HepG2 (cell line): ENCODE data around the gene KCTD21. TPM values are rescaled to one million over a fixed set of nuclear protein-coding genes. Genes with fewer than 3 reads are reported as not detected.

ENCODE experiments used
- ATAC-seq: fragments of 200-7000 bp; cut with Tn5 transposase; 3 replicates; pipeline ENCODE4 v1.9.1; 2020; ENCODE audit warnings: mild to moderate bottlenecking, moderate library complexity
- BruUV-seq: library from RNA; stranded (reverse); fragments of 400-500 nt; replicated peaks from 2 replicates; lab custom pipeline; 2021; lab: Mats Ljungman, UMichigan
- CTCF ChIA-PET: fragments of 300-600 bp; formaldehyde crosslinking; extraction: SDS; loops from one replicate; lab custom pipeline; 2021; ENCODE audit warnings: low total read pairs, inconsistent platforms, low intra/inter-chr PET ratio; lab: Yijun Ruan, JAX
- POLR2A ChIA-PET: fragments of 350-600 bp; sonication (Branson Sonifier 250); formaldehyde crosslinking; loops from one replicate; lab custom pipeline; 2020; ENCODE audit warnings: antibody characterized with exemption, inconsistent platforms; lab: Yijun Ruan, JAX
- DNase-seq: peaks from one replicate; pipeline ENCODE4 v3.0.0-alpha.2; 2015; ENCODE audit warnings: low spot score
- FAIRE-seq: peaks from 3 replicates; lab custom pipeline; 2011; peaks lifted over from hg19 to GRCh38; lab: Jason Lieb, UNC
- H2AFZ ChIP-seq: one replicate; pipeline ENCODE4 v1.6.1; 2011; ENCODE audit warnings: low read length, inconsistent platforms
- H3K27ac ChIP-seq: fragments of 300-600 bp; 3 replicates; pipeline ENCODE4 v1.8.0; 2011; ENCODE audit warnings: mixed run types, mild to moderate bottlenecking, mixed read lengths, low read length, inconsistent platforms; ENCODE audit not compliant: insufficient read depth; ENCODE audit errors: extremely low read length
- H3K27me3 ChIP-seq, 2 experiments: fragments of 200-600 bp in 1 of 2; 2 replicates in 1 of 2; 3 replicates in 1 of 2; pipeline versions ENCODE4 v1.6.0 to v1.8.0; 2011; ENCODE audit warnings: low read length in 2 of 2, mild to moderate bottlenecking in 2 of 2, moderate library complexity in 2 of 2, inconsistent platforms in 1 of 2; ENCODE audit not compliant: insufficient read depth in 2 of 2, control insufficient read depth in 1 of 2
- H3K36me3 ChIP-seq, 2 experiments: fragments of 200-600 bp in 1 of 2; replicated peaks in 1 of 2; 2 replicates in 1 of 2; 3 replicates in 1 of 2; pipeline versions ENCODE4 v1.5.1 to v1.8.0; 2011; ENCODE audit warnings: low read length in 2 of 2, inconsistent platforms in 1 of 2; ENCODE audit not compliant: insufficient read depth in 2 of 2, control insufficient read depth in 1 of 2
- H3K4me1 ChIP-seq: 2 replicates; pipeline ENCODE4 v1.5.1; 2012; ENCODE audit warnings: low read length, inconsistent platforms; ENCODE audit not compliant: insufficient read depth
- H3K4me2 ChIP-seq: 2 replicates; pipeline ENCODE4 v1.6.0; 2011; ENCODE audit warnings: low read depth, low read length, inconsistent platforms
- H3K4me3 ChIP-seq, 3 experiments: fragments of 200-600 bp in 1 of 3; sonication (generic), shearing (Covaris generic) in 1 of 3; replicated peaks in 1 of 3; 2 replicates each; pipeline ENCODE4 v1.5.1; 2011 to 2016; ENCODE audit warnings: low read length in 3 of 3, inconsistent platforms in 2 of 3, low read depth in 2 of 3, mild to moderate bottlenecking in 2 of 3, control low read depth in 1 of 3, mixed read lengths in 1 of 3; ENCODE audit not compliant: insufficient read depth in 1 of 3
- H3K79me2 ChIP-seq: one replicate; pipeline ENCODE4 v1.6.1; 2011; ENCODE audit warnings: low read length, inconsistent platforms; ENCODE audit not compliant: insufficient read depth
- H3K9ac ChIP-seq: 2 replicates; pipeline ENCODE4 v1.6.0; 2011; ENCODE audit warnings: mild to moderate bottlenecking, low read depth, low read length, inconsistent platforms; ENCODE audit not compliant: insufficient read depth
- H3K9me3 ChIP-seq: 2 replicates; pipeline ENCODE4 v1.5.1; 2012; ENCODE audit warnings: mild to moderate bottlenecking, low read length
- H4K20me1 ChIP-seq: 2 replicates; pipeline ENCODE4 v1.6.0; 2011; ENCODE audit warnings: inconsistent platforms, mild to moderate bottlenecking, low read length, moderate library complexity; ENCODE audit not compliant: insufficient read depth
- ASH2L ChIP-seq: fragments of 300-600, 200-600 bp; sonication (generic); IDR thresholded peaks from 2 replicates; pipeline ENCODE4 v1.7.0; 2017; ENCODE audit warnings: low read depth, mild to moderate bottlenecking, moderate library complexity, mixed read lengths, low read length; ENCODE audit not compliant: insufficient read length
- HOXA7 ChIP-seq: sonication (generic); formaldehyde crosslinking; IDR thresholded peaks from 2 replicates; pipeline ENCODE4 v1.8.1; 2022; ENCODE audit warnings: mild to moderate bottlenecking, missing genetic modification reagents, moderate library complexity
- MIER2 ChIP-seq: IDR thresholded peaks from 2 replicates; pipeline ENCODE4 v1.6.1; 2016; ENCODE audit warnings: missing biosample characterization, missing genetic modification reagents
- RBFOX2 ChIP-seq: fragments of 200-400 bp; formaldehyde crosslinking; IDR thresholded peaks from 2 replicates; pipeline ENCODE4 v1.6.1; 2017; ENCODE audit warnings: low read depth, mild to moderate bottlenecking, low read length
- TBX2 ChIP-seq: sonication (generic); formaldehyde crosslinking; IDR thresholded peaks from 2 replicates; pipeline ENCODE4 v1.5.0; 2020; ENCODE audit warnings: missing genetic modification reagents, mild to moderate bottlenecking, borderline replicate concordance
- TBX3 ChIP-seq: fragments of 450-650 bp; IDR thresholded peaks from 2 replicates; pipeline ENCODE4 v1.6.1; 2017; ENCODE audit warnings: antibody characterized with exemption, mild to moderate bottlenecking, inconsistent platforms, borderline replicate concordance
- ZC3H13 ChIP-seq: sonication (generic); formaldehyde crosslinking; IDR thresholded peaks from 2 replicates; pipeline ENCODE4 v1.8.1; 2023; ENCODE audit warnings: mild to moderate bottlenecking, missing genetic modification reagents, moderate library complexity
- ZNF138 ChIP-seq: sonication (generic); formaldehyde crosslinking; IDR thresholded peaks from 2 replicates; pipeline ENCODE4 v1.5.0; 2020; ENCODE audit warnings: mild to moderate bottlenecking, low read depth, missing genetic modification reagents
- WGBS: methylation state at CpG from one replicate; pipeline ENCODE4 v1.1.6; 2017; ENCODE audit warnings: low lambda C conversion rate; 5-methylcytosine and 5-hydroxymethylcytosine counted together
- in situ Hi-C: cut with HindIII; loops from 2 replicates; pipeline ENCODE4 v1.10.0; 2017; ENCODE audit warnings: low pct_unique_long_range_greater_than_20kb; ENCODE audit not compliant: extremely low pct_ligation_motif_present
- intact Hi-C: fragments of 100-400 bp; cut with micrococcal nuclease; formaldehyde crosslinking; loops from one replicate; pipeline ENCODE4 v1.10.0; 2022; ENCODE audit not compliant: unreplicated experiment
- polyA plus RNA-seq, 8 experiments: library from polyadenylated mRNA; depleted of rRNA in 3 of 8; stranded (reverse) in 7 of 8; unstranded in 1 of 8; fragments of >200 nt; fragmentation: Illumina TruSeq in 4 of 8; extraction: Trizol in 4 of 8; gene quantifications; 2 replicates each; pipeline versions ENCODE4 v1.2.1 to v1.2.3, GENCODE V29; 2011 to 2016; ENCODE audit warnings: low read depth in 4 of 8, missing spikeins in 1 of 8, mixed read lengths in 1 of 8; ENCODE audit not compliant: insufficient read depth in 1 of 8
- total RNA-seq, 5 experiments: library from RNA; depleted of rRNA; stranded (reverse); fragments of >200 nt; fragmentation: Illumina TruSeq; extraction: Trizol; gene quantifications; 2 replicates each; pipeline ENCODE4 v1.2.3, GENCODE V29; 2016; ENCODE audit warnings: low read depth in 1 of 5
- TF ChIP-seq, protein P1 (sequence below): sonication (generic); formaldehyde crosslinking; IDR thresholded peaks from 2 replicates; pipeline ENCODE4 v1.4.0; 2020; ENCODE audit warnings: mild to moderate bottlenecking, missing genetic modification reagents

Gene KCTD21
- total and polyA plus RNA-seq, 2 of the 13 experiments (the other 11 are each of a cell fraction or from before 2014, with no cell fraction given): 3.1 to 13.5 TPM

DNA sequence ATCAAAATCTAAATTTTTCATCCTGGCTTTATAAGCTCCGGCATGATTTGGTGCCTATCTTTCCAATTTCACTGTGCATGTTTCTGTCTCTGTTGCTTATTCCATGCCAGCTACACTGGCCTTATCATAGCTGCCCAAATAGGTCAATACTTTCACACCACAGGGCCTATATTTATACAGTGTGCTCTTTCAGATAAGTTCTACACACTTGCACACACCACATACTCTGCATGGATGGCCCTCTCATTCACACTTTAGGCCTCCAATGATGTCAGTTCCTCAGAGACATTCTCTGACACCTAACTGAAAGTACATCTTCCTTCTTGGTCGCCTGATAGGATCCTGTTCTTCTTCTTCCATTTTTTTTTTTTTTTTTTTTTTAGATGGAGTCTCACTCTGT is 56.0 kb downstream of the KCTD21 start:
- H3K9ac ChIP-seq: no peak overlapping the region
- H3K36me3 ChIP-seq: peaks cover 0 to 9% of the 10 kb centered on the region in 2 experiments; a peak in 2 of 5 replicates
- peaks cover 9% of the 10 kb centered on the region for H3K79me2 ChIP-seq
- ATAC-seq: peak; percentile 46
- POLR2A ChIA-PET: interaction anchor here (1.3 kb wide), 2 partner anchors 10 to 138 kb away, joined by 3 to 4 read pairs; partner anchors contain the start of gene INTS4
- peaks cover 18% of the 10 kb centered on the region for H3K4me1 ChIP-seq
- TF ChIP-seq ASH2L (no peak), MIER2 (no peak)
- TF ChIP-seq, all 625 proteins: peak for 0
- 97% methylated on average over 2 of the region's 2 CpGs for WGBS
- no peak overlapping the region for H3K27ac ChIP-seq
- no TSS peak for BruUV-seq
- H3K4me3 ChIP-seq: no peak overlapping the region
- H4K20me1 ChIP-seq: no peaks in the 10 kb centered on the region
- no peak for FAIRE-seq
- no peak overlapping the region for H2AFZ ChIP-seq
- DNase-seq: no peak
- no peak overlapping the region for H3K4me2 ChIP-seq
- no peaks in the 10 kb centered on the region for H3K9me3 ChIP-seq
- in situ Hi-C loops: no loop called here
- no peaks in the 10 kb centered on the region for H3K27me3 ChIP-seq
- CTCF ChIA-PET: no interaction called here
- intact Hi-C loops: no loop called here

DNA sequence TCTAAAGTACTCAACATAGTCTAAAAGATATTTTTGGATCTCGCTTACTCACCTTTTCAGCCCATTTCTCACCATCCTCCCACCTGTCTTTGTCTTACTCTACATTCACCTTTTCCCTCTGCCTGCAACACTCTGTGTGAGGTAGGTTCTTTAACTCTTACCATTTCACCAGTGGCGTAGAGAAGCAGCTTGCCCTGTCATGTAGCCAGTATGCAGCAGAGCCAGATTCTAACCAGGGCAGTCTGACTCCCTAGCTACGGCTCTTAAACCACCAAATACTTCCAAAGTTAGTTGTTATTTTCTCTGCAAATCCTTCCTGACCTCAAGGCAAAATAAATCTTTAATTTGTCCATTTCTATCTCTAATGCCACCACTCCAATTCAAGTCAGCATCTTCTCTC is 56.5 kb downstream of the KCTD21 start:
- no peak overlapping the region for H3K9ac ChIP-seq
- H3K4me1 ChIP-seq: peaks cover 15% of the 10 kb centered on the region
- no peaks in the 10 kb centered on the region for H3K27me3 ChIP-seq
- H3K9me3 ChIP-seq: no peaks in the 10 kb centered on the region
- CTCF ChIA-PET: no interaction called here
- DNase-seq (no peak), FAIRE-seq (no peak), ATAC-seq (no peak)
- H3K4me2 ChIP-seq: no peak overlapping the region
- no peak overlapping the region for H3K4me3 ChIP-seq
- POLR2A ChIA-PET: interaction anchor here (1.3 kb wide), 3 partner anchors 8 to 137 kb away, joined by 3 to 7 read pairs (median 4); partner anchors contain the start of genes ALG8 and INTS4
- H3K36me3 ChIP-seq: peaks cover 0 to 9% of the 10 kb centered on the region in 2 experiments; a peak in 2 of 5 replicates
- TF ChIP-seq TBX2 (no peak), ZNF138 (CRISPR knock-in tag) (no peak), ZC3H13 (CRISPR knock-in tag) (no peak), RBFOX2 (0 out of 2 replicates have a peak, but pooled peaks have one; percentile 22), TBX3 (no peak), HOXA7 (no peak)
- TF ChIP-seq, protein P1, sequence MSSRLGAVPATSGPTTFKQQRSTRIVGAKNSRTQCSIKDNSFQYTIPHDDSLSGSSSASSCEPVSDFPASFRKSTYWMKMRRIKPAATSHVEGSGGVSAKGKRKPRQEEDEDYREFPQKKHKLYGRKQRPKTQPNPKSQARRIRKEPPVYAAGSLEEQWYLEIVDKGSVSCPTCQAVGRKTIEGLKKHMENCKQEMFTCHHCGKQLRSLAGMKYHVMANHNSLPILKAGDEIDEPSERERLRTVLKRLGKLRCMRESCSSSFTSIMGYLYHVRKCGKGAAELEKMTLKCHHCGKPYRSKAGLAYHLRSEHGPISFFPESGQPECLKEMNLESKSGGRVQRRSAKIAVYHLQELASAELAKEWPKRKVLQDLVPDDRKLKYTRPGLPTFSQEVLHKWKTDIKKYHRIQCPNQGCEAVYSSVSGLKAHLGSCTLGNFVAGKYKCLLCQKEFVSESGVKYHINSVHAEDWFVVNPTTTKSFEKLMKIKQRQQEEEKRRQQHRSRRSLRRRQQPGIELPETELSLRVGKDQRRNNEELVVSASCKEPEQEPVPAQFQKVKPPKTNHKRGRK (CRISPR knock-in tag): no peak
- intact Hi-C loops: no loop called here
- in situ Hi-C loops: no loop called here
- no TSS peak for BruUV-seq
- H4K20me1 ChIP-seq: no peaks in the 10 kb centered on the region
- no peak overlapping the region for H2AFZ ChIP-seq
- H3K79me2 ChIP-seq: peaks cover 4% of the 10 kb centered on the region
- 82% methylated on average over 3 of the region's 3 CpGs for WGBS
- peak overlapping the region; percentile 1 for H3K27ac ChIP-seq
